ENCODE measurements around the gene PADI4.

Gene PADI4

DNA sequence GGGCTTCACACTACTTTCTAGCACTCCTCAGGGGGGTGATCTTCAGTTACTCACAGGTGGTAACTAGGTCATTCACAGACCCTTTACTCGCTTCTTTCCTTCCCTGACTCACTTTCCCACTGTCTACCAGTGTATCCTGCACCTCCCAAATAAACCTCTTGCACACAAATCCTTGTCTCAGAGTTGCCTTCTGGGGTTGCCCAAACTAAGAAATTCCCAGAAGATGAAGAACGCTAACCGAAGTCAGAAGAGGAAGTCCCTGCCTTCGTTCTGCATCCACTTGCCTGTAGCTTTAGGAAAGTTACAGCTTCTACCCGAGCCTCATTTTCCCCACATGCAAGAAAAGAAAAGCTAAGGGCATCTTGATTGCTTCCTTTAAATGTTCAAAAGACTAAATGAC is 11.9 kb upstream of the PADI4 start:
- TF ChIP-seq, protein P1, sequence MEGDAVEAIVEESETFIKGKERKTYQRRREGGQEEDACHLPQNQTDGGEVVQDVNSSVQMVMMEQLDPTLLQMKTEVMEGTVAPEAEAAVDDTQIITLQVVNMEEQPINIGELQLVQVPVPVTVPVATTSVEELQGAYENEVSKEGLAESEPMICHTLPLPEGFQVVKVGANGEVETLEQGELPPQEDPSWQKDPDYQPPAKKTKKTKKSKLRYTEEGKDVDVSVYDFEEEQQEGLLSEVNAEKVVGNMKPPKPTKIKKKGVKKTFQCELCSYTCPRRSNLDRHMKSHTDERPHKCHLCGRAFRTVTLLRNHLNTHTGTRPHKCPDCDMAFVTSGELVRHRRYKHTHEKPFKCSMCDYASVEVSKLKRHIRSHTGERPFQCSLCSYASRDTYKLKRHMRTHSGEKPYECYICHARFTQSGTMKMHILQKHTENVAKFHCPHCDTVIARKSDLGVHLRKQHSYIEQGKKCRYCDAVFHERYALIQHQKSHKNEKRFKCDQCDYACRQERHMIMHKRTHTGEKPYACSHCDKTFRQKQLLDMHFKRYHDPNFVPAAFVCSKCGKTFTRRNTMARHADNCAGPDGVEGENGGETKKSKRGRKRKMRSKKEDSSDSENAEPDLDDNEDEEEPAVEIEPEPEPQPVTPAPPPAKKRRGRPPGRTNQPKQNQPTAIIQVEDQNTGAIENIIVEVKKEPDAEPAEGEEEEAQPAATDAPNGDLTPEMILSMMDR (IDR thresholded peaks at IDR 0.05) = no peak

DNA sequence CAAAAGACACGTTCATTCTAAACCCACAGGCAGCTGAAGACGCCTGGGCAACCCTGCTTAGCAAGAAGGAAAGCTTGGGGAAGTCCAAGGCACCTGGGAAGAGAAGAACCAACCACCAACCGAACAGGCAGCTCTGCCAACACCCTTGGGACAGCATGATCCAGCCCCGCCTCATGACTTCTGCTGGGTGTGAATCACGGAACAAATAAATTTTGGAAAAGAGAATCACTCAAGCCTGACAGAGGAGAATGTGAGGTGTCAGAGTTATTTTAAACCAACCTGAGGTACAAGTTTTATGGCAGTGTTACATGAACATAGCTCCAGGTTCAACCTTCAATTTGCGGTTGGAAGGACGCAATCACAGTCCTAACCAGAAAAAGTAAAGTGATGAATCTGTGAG is 10.0 kb upstream of the PADI4 start:
- TF ChIP-seq, protein P1 (IDR thresholded peaks at IDR 0.05) = no peak

DNA sequence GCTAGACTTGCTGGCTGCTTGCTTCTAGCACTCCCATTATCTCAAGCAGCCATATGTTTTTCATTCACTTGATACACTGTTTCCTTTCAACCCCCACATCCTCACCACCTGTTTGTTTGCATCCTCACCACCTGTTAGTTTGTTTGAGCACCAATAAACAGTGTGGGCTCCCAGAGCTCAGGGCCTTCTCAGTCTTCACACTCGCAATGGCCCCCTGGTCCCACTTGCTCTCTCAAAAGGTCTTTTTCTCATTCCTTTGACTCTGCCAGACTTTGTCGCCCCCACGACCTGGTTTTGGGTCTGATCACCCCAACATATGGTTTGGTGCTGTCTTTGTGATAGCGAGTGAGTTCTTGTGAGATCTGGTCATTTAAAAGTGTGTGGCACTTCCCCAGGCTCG is 6.2 kb upstream of the PADI4 start:
- TF ChIP-seq, protein P1 (IDR thresholded peaks at IDR 0.05) = no peak

DNA sequence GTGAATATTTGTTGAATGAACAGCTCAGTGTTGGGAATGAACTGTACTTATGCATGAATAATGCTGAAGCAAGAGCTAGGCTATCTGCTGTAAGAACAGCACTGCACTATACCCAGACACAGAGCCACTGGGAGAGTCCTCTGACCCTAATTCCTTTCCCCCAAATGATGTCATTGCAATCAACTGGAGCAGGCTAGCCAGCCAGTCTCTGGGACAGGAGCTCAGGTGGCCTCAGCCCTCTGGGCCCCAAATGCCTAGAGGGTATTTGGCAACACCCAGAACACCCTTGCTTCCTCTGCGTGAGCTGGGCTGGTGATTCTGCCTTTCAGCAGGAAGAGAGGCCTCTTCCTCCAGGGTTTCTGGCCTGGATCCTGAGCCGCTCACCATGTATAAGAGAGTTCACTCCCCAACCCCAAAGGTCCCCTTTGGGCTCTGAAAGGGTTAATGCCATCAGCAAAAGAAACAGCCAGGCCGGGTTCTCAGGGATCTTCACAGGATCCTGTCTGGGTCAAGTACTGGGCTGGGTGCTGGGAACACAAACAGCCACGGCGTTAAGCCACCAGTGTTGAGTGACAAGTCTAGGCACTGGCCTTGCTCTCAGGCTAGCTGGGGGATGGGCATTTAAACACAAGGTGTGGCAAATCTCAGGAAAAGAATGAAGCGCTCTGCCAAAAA is 3.7 kb upstream of the PADI4 start:
- TF ChIP-seq, protein P1 (IDR thresholded peaks at IDR 0.05) = no peak

DNA sequence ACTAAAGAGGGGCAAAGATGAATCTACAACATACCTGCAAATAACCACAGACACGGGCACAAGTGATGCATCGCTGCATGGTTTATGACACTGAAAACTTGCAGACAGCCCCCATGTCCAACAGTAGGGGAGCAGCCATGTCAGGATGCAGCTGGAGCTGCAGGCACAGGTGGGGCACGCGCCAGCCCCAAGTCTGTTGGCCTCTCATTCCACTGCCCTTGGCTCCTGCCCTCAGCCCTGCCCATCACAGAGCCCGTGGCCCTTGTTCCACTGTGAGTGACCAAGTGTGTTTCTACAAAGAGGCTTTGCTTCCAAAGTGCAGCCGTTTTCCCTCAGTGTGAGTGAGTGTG is 3.2 kb upstream of the PADI4 start:
- TF ChIP-seq, protein P1 (IDR thresholded peaks at IDR 0.05) = no peak

DNA sequence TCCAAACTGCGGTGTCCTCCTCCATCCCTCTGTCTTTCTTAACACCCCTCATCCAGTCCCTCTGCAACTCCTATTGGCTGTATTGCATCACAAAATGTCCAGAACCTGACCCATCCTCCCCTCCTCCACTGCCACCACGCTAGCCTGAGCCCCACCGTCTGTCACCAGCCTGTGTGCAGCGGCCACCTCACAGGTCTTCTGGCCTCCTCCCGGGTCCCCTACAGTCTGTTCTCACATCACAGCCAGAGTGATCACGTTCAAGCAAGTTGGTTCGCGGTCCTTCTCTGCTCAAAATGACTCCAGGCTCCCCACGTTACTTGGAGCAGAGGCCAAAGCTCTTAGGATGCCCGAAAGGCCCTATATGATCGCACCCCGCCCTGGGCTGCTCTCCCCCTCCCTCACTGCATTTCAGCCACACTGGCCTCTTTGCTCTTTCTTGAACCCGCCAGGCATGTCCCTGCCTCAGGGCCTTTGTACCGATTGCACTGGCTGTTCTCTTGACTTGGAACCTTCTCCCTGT is 2.4 kb upstream of the PADI4 start:
- TF ChIP-seq, protein P1 (IDR thresholded peaks at IDR 0.05) = no peak

DNA sequence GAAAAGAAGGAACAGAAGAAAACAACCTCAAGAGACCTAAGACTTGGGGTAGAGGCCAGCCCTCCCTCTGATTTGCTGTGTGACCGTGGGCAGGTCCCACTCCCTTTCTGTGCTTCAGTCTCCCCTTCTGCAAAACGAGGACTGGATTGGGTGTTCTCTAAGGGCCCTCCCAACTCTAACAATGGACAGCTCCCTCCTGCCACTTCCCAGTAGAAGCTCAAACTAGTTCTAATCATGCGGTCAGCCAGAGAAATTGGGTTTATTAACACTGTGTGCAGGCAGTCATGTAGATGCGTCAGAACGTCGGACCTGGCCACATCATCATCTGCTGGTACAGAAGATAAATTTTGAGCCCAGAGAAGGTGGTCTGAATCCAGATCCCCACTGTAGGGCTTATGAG is 1.6 kb upstream of the PADI4 start:
- TF ChIP-seq, protein P1 (IDR thresholded peaks at IDR 0.05) = no peak

DNA sequence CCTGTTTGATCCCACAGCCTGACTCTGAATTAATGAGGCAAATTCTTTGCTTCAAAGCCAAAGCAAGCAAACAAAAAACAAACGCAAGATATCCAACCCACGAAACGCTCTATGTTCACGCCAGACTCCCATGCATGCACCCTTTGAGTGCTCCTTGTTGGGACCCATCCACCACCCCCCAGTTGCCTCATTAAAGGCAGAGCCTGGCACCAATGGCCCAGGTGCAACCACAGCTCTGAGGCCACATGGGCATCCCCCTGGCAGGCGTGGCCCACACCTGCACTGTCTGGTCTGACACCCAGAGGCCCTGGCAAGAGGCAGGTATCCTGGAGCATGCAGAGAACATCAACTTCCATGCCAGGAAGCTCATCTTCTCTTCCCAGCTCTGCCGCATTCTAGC is 1.1 kb upstream of the PADI4 start:
- TF ChIP-seq, protein P1 (IDR thresholded peaks at IDR 0.05) = no peak
